Astrocyte (in vitro differentiated cells and primary cell): ENCODE measurements around the gene RNU6-1.

Source experiments
- CTCF ChIP-seq: IDR thresholded peaks from 2 replicates; pipeline ENCODE4 v1.5.1; 2011; ENCODE audit warnings: low read depth, mild to moderate bottlenecking, inconsistent platforms, low read length, moderate library complexity; ENCODE audit not compliant: insufficient read depth
- EZH2 ChIP-seq: IDR thresholded peaks from 2 replicates; pipeline ENCODE4 v1.6.1; 2012; ENCODE audit warnings: mild to moderate bottlenecking, low read length, inconsistent platforms; ENCODE audit not compliant: insufficient read depth

- TF ChIP-seq CTCF (no peak), EZH2 (no peak)
These were observed 23.1 kb upstream of the RNU6-1 start for GRCh38 chr15:67862750-67863441.
